Activated T-helper 17 cell treated with anti-CD3 and anti-CD28 coated beads, Interleukin-2, amount 50 U/mL, for 72 hours (primary cell): Measurements from ENCODE around the gene MGAT3. TPM values are rescaled to one million over a fixed set of nuclear protein-coding genes. Genes with fewer than 3 reads are reported as not detected.
"Not testable (repeated sequence)": the region's sequence is repeated elsewhere in the genome, so short reads cannot be mapped to it uniquely, and the experiment has no call there.

Source experiments
- ATAC-seq: fragments of 150-1000 bp; cut with Tn5 transposase; replicated peaks from 2 replicates; pipeline ENCODE4 v1.10.0; 2021; ENCODE audit warnings: mild to moderate bottlenecking, moderate library complexity
- H3K27ac Mint-ChIP-seq: one replicate; pipeline ENCODE4 v1.8.0; 2022; ENCODE audit warnings: mixed read lengths
- H3K27me3 Mint-ChIP-seq: one replicate; pipeline ENCODE4 v1.8.0; 2022; ENCODE audit warnings: mixed read lengths
- H3K36me3 Mint-ChIP-seq: one replicate; pipeline ENCODE4 v1.8.0; 2022; ENCODE audit warnings: low read depth, mild to moderate bottlenecking, mixed read lengths
- H3K4me1 Mint-ChIP-seq: one replicate; pipeline ENCODE4 v1.8.0; 2022; ENCODE audit warnings: mixed read lengths
- H3K4me3 Mint-ChIP-seq: one replicate; pipeline ENCODE4 v1.8.0; 2022; ENCODE audit warnings: mild to moderate bottlenecking, mixed read lengths
- H3K9me3 Mint-ChIP-seq: one replicate; pipeline ENCODE4 v1.8.0; 2022; ENCODE audit warnings: mixed read lengths
- total RNA-seq, 2 donors: library from RNA; stranded (reverse); gene quantifications; one replicate each; pipeline ENCODE4 v1.2.3, GENCODE V29; 2022

MGAT3 gene
- total RNA-seq, 2 donors from 2014 or later: 1.5 to 1.6 TPM

GRCh38 chr22:39522091-39522490 is 65.3 kb downstream of the MGAT3 start:
- not testable (repeated sequence) for H3K27me3 Mint-ChIP-seq, ATAC-seq, H3K9me3 Mint-ChIP-seq
- Mint-ChIP-seq H3K36me3 (peaks cover 75% of the 10 kb centered on the region), H3K27ac (peak overlapping the region; percentile 98), H3K4me3 (peak overlapping the region; percentile 92), H3K4me1 (peaks cover 29% of the 10 kb centered on the region)

DNA sequence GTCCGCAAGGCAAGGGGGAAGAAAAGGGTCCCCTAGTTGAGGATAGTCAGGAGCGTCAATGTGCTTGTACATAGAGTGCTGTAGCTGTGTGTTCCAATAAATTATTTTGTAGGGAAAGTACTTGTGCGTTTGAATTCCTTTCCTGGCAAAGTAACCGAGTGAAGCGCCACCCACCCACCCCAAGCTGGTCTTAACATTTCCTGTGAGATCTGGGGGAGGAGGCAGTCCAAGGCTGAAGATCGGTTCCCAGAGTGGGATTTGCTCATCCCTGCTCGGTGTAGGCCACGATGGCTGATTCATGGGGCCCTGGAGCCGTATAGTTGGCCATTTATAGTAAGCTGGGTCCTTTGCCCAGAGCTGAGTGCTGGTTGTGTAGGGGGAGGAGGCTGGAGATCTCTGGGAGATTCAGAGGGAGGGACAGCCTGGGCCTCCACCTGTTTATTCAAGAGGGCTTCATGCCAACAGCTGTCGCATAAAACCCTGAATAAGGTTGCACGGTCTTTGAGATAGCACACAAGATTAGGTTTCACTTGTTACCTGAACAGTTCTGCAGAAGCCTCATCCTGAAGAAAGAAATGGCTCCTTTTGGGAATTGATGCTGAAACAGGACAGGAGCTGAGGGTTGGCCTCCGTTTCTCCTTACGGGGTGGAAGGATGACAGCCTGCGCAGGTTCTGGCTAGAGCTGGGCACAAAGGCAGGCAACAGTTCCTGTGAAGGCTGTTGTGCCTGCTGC is 65.9 kb downstream of the MGAT3 start:
- H3K36me3 Mint-ChIP-seq: peaks cover 76% of the 10 kb centered on the region
- ATAC-seq: no peak
- H3K27ac Mint-ChIP-seq: peak overlapping the region; percentile 98
- peak overlapping the region; percentile 92 for H3K4me3 Mint-ChIP-seq
- H3K4me1 Mint-ChIP-seq: peaks cover 35% of the 10 kb centered on the region
- H3K9me3 Mint-ChIP-seq: no peaks in the 10 kb centered on the region
- no peaks in the 10 kb centered on the region for H3K27me3 Mint-ChIP-seq

DNA sequence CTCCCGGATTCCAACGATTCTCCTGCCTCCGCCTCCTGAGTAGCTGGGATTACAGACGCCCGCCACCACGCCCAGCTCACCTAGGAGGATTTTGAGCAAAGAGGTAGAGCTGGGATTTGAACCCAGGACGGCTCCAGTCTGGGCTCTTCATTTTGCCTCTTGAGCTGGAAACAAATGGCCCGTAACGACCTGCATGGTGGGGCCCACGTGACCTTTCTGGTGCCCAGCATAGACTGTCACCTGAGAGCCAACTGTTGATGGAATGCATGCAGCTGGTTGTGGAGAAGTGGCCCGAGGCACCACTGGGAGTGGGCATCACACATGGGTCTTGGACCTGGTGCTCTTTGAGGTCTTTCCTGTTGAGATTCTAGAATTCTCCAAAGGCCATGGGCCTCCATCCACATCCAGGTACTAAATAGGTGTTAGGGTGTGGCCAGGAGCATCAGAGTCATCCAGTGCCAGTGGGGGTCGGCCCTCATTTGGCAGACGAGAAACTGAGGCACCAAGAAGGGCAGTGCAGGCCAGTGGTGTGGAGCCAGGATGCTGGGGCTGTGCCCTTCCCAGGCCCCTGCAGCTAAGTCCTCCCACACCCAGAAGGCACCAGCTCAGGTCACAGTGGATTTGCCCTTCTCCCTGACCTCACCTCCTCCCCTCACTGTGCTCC is 67.4 kb downstream of the MGAT3 start:
- Mint-ChIP-seq H3K4me1 (peaks cover 46% of the 10 kb centered on the region), H3K4me3 (peak overlapping the region; percentile 46), H3K36me3 (peaks cover 88% of the 10 kb centered on the region), H3K27ac (peak overlapping the region; percentile 71), H3K27me3 (no peaks in the 10 kb centered on the region), H3K9me3 (no peaks in the 10 kb centered on the region)
- ATAC-seq: no peak

- peaks cover 49% of the 10 kb centered on the region for H3K4me1 Mint-ChIP-seq
- H3K9me3 Mint-ChIP-seq: no peaks in the 10 kb centered on the region
- peak overlapping the region; percentile 71 for H3K27ac Mint-ChIP-seq
- no peak for ATAC-seq
- H3K27me3 Mint-ChIP-seq: no peaks in the 10 kb centered on the region
- H3K4me3 Mint-ChIP-seq: peak overlapping the region; percentile 46
- peaks cover 93% of the 10 kb centered on the region for H3K36me3 Mint-ChIP-seq
These were observed 68.2 kb downstream of the MGAT3 start for GRCh38 chr22:39524753-39525657.

DNA sequence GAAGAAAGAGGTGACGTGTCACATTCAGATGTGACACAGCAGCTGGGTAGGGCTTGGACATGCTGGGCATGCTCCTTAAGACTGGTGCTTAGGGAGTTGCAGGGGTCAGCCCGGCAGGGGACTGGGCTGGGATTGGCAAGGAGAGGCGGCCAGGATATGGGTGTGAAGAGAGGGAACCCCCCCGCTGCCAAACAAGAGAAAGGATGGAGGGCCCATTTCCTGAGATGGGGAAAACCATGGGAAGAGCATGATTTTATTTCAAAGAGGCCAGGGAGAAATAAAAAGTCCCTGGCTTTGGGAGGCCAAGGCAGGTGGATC is 68.8 kb downstream of the MGAT3 start:
- no peaks in the 10 kb centered on the region for H3K27me3 Mint-ChIP-seq
- H3K4me1 Mint-ChIP-seq: peaks cover 52% of the 10 kb centered on the region
- peak overlapping the region; percentile 71 for H3K27ac Mint-ChIP-seq
- peaks cover 93% of the 10 kb centered on the region for H3K36me3 Mint-ChIP-seq
- no peak for ATAC-seq
- H3K4me3 Mint-ChIP-seq: peak overlapping the region; percentile 46
- H3K9me3 Mint-ChIP-seq: no peaks in the 10 kb centered on the region

- H3K27me3 Mint-ChIP-seq: no peaks in the 10 kb centered on the region
- peak; percentile 18 for ATAC-seq
- H3K9me3 Mint-ChIP-seq: no peaks in the 10 kb centered on the region
- H3K36me3 Mint-ChIP-seq: peaks cover 93% of the 10 kb centered on the region
- peaks cover 62% of the 10 kb centered on the region for H3K4me1 Mint-ChIP-seq
- H3K27ac Mint-ChIP-seq: peak overlapping the region; percentile 87
- H3K4me3 Mint-ChIP-seq: peak overlapping the region; percentile 98
These were observed 69.9 kb downstream of the MGAT3 start for GRCh38 chr22:39526736-39527171.

GRCh38 chr22:39527481-39527961 is 70.7 kb downstream of the MGAT3 start:
- Mint-ChIP-seq H3K4me1 (peaks cover 57% of the 10 kb centered on the region), H3K27ac (peak overlapping the region; percentile 87), H3K36me3 (peaks cover 93% of the 10 kb centered on the region), H3K4me3 (peak overlapping the region; percentile 98), H3K27me3 (no peaks in the 10 kb centered on the region), H3K9me3 (no peaks in the 10 kb centered on the region)
- no peak for ATAC-seq

DNA sequence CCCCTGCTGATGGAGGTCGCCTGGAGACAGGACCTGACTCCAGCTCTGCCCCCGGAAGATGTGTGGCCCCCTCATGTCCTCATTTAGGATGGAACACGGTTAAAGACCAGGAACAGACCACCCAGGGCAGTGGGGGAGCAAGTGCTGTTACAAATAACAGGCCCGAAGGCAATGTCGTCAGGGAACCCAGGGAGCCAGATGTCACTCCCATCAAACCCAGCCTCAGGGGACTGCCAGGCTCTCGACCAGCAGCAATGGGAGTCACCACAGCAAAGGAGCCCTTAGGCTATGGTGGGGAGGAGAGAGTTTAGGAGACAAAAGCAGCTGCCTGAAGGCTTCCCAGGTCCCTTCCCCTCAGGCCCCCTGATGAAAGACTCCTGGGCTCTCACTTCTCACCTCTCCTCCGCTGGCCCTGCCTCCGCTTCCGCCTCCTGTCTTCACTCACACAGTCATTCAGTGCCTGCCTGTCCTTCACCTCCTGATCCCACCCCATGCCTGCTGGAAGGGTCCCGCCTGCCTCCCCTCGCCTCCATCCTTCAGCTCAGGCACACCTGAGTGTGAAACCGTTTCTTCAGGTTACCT is 71.4 kb downstream of the MGAT3 start:
- Mint-ChIP-seq H3K4me3 (peak overlapping the region; percentile 98), H3K4me1 (peaks cover 54% of the 10 kb centered on the region), H3K27ac (peak overlapping the region; percentile 80), H3K36me3 (peaks cover 91% of the 10 kb centered on the region), H3K9me3 (no peaks in the 10 kb centered on the region), H3K27me3 (no peaks in the 10 kb centered on the region)
- ATAC-seq: no peak

- Mint-ChIP-seq H3K9me3 (no peaks in the 10 kb centered on the region), H3K36me3 (peaks cover 84% of the 10 kb centered on the region), H3K4me1 (peaks cover 54% of the 10 kb centered on the region), H3K27me3 (no peaks in the 10 kb centered on the region), H3K4me3 (peak overlapping the region; percentile 98), H3K27ac (peak overlapping the region; percentile 80)
- peak; percentile 36 for ATAC-seq
These were observed 72.1 kb downstream of the MGAT3 start for GRCh38 chr22:39528681-39529486.

- H3K27ac Mint-ChIP-seq: peak overlapping the region; percentile 80
- H3K36me3 Mint-ChIP-seq: peaks cover 78% of the 10 kb centered on the region
- no peaks in the 10 kb centered on the region for H3K9me3 Mint-ChIP-seq
- H3K4me3 Mint-ChIP-seq: peak overlapping the region; percentile 98
- peaks cover 56% of the 10 kb centered on the region for H3K4me1 Mint-ChIP-seq
- no peaks in the 10 kb centered on the region for H3K27me3 Mint-ChIP-seq
- ATAC-seq: no peak
These were observed 72.7 kb downstream of the MGAT3 start for GRCh38 chr22:39529487-39529851.

GRCh38 chr22:39530116-39530515 is 73.3 kb downstream of the MGAT3 start:
- no peak for ATAC-seq
- Mint-ChIP-seq H3K9me3 (no peaks in the 10 kb centered on the region), H3K27me3 (no peaks in the 10 kb centered on the region), H3K27ac (peak overlapping the region; percentile 80), H3K4me1 (peaks cover 50% of the 10 kb centered on the region), H3K4me3 (peak overlapping the region; percentile 98), H3K36me3 (peaks cover 71% of the 10 kb centered on the region)

DNA sequence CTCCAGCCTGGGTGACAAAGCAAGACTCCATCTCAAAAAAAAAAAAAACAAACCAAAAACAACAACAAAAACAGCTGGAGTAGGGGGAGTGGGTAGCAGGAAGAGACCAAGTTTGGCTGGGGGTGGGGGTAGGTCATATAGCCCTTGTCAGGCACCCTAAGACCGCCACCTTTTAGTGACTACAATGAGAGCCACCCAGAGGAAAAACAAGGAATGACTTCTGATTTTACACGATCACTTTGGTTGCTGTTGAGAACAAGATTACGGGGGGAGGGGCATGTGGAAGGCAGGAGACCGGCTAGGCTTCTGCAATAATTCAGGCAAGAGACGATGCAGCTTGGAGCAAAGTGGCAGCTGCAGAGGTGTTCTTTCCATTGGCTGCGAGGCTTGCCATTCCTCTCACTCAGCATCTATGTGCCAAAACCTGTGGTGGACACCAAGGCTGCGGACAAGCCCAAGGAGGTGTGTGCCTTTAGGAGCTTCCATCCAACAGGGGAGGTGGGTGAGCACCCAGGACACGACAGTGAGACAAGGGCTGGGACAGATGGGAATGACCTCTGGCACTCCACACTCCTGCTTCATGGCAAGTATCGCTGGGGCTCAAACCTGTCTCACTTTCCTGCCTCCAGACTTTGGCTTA is 74.0 kb downstream of the MGAT3 start:
- H3K4me3 Mint-ChIP-seq: peak overlapping the region; percentile 98
- ATAC-seq: no peak
- peak overlapping the region; percentile 96 for H3K27ac Mint-ChIP-seq
- peaks cover 44% of the 10 kb centered on the region for H3K4me1 Mint-ChIP-seq
- no peaks in the 10 kb centered on the region for H3K27me3 Mint-ChIP-seq
- peaks cover 64% of the 10 kb centered on the region for H3K36me3 Mint-ChIP-seq
- no peaks in the 10 kb centered on the region for H3K9me3 Mint-ChIP-seq
